ENCODE measurements around the gene MAPK1. TPM values are rescaled to one million over a fixed set of nuclear protein-coding genes. Genes with fewer than 3 reads are reported as not detected.
A peak's percentile ranks its signal among the peaks of the same experiment; 100 is the strongest.
"Not testable (repeated sequence)": the region's sequence is repeated elsewhere in the genome, so short reads cannot be mapped to it uniquely, and the experiment has no call there.

Gene MAPK1
- total and polyA plus RNA-seq, 2 donors (not counting 1 experiment from before 2014, with no cell fraction given): 53.8 to 133 TPM

DNA sequence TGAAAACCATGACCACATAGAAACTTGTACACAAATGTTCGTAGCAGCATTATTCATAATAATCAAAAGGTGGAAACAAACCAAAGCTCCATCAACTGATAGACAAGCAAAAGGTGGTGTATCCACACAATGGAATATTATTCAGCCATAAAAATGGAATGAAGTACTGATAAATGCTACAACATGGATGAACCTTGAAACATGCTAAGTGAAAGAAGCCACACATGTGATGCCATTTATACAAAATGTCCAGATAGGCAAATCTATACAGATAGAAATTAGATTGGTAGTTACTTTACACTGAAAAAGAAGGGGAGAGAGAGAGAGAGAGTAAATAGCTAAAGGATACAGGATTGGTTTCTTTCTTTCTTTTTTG is 27.7 kb downstream of the MAPK1 start:
- no peaks in the 10 kb centered on the region for H4K20me1 ChIP-seq (ENCODE audit: control insufficient read depth, extremely low read depth, insufficient read depth, low read length)
- no peak for DNase-seq (ENCODE audit: low read depth in 2 of 2)
- H3K4me1 ChIP-seq (ENCODE audit: control insufficient read depth, extremely low read depth, insufficient read depth, low read length): peaks cover 8% of the 10 kb centered on the region
- H3K36me3 ChIP-seq (ENCODE audit: control insufficient read depth, insufficient read depth, low read length): no peaks in the 10 kb centered on the region
- H3K9me3 ChIP-seq (ENCODE audit: control insufficient read depth, insufficient read depth, low read depth, low read length): no peaks in the 10 kb centered on the region
- no peak for TF ChIP-seq EZH2 (IDR thresholded peaks at IDR 0.05; ENCODE audit: low read length, missing control alignments)
- TF ChIP-seq, protein P1, sequence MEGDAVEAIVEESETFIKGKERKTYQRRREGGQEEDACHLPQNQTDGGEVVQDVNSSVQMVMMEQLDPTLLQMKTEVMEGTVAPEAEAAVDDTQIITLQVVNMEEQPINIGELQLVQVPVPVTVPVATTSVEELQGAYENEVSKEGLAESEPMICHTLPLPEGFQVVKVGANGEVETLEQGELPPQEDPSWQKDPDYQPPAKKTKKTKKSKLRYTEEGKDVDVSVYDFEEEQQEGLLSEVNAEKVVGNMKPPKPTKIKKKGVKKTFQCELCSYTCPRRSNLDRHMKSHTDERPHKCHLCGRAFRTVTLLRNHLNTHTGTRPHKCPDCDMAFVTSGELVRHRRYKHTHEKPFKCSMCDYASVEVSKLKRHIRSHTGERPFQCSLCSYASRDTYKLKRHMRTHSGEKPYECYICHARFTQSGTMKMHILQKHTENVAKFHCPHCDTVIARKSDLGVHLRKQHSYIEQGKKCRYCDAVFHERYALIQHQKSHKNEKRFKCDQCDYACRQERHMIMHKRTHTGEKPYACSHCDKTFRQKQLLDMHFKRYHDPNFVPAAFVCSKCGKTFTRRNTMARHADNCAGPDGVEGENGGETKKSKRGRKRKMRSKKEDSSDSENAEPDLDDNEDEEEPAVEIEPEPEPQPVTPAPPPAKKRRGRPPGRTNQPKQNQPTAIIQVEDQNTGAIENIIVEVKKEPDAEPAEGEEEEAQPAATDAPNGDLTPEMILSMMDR (conservative IDR thresholded peaks at IDR 0.05 in 1 of 2, IDR thresholded peaks at IDR 0.05 in 1 of 2; ENCODE audit: low read depth in 1 of 2, low read length in 2 of 2): no peak
- H3K9ac ChIP-seq (ENCODE audit: insufficient read depth, low read length): no peak overlapping the region
- peaks cover 75% of the 10 kb centered on the region for H3K79me2 ChIP-seq (ENCODE audit: control insufficient read depth, insufficient read depth, low read length)
- no peak overlapping the region for H3K27ac ChIP-seq (ENCODE audit: insufficient read depth, low read length)
- no peak overlapping the region for H3K4me2 ChIP-seq (ENCODE audit: extremely low read depth, insufficient read depth, low read length)
- no peaks in the 10 kb centered on the region for H3K27me3 ChIP-seq (ENCODE audit: control insufficient read depth, insufficient read depth, low read length)
- no peak overlapping the region for H3K4me3 ChIP-seq (replicated peaks in 1 of 4; ENCODE audit: control extremely low read depth in 1 of 4, insufficient read depth in 1 of 4, low read depth in 3 of 4, low read length in 4 of 4)
- no peak overlapping the region for H2AFZ ChIP-seq (ENCODE audit: low read length)

DNA sequence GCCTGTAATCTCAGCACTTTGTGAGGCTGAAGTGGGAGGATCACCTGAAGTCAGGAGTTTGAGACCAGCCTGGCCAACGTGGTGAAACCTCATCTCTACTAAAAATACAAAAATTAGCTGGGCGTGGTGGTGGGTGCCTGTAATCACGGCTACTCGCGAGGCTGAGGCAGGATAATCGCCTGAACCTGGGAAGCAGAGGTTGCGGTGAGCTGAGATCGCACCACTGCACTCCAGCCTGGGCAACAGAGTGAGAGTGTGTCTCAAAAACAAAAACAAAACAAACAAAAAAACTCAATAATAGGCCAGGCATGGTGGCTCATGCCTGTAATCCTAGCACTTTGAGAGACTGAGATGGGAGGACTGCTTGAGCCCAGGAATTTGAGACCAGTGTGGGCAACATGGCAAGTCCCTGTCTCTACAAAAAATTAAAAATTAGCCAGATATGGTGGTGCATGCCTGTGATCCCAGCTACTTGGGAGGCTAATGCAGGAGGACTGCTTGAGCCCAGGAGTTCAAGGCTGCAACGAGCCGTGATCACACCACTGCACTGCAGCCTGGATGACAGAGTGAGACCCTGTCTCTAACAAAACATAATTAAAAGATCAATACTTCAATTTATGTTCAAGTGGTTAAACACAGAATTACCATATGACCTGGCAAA is 28.2 kb downstream of the MAPK1 start:
- H3K27ac ChIP-seq (ENCODE audit: insufficient read depth, low read length); H3K4me1 ChIP-seq (ENCODE audit: control insufficient read depth, extremely low read depth, insufficient read depth, low read length); H3K36me3 ChIP-seq (ENCODE audit: control insufficient read depth, insufficient read depth, low read length); H4K20me1 ChIP-seq (ENCODE audit: control insufficient read depth, extremely low read depth, insufficient read depth, low read length); H3K9me3 ChIP-seq (ENCODE audit: control insufficient read depth, insufficient read depth, low read depth, low read length); H3K4me3 ChIP-seq (replicated peaks in 1 of 4; ENCODE audit: control extremely low read depth in 1 of 4, insufficient read depth in 1 of 4, low read depth in 3 of 4, low read length in 4 of 4); H3K9ac ChIP-seq (ENCODE audit: insufficient read depth, low read length); H3K27me3 ChIP-seq (ENCODE audit: control insufficient read depth, insufficient read depth, low read length); DNase-seq (ENCODE audit: low read depth in 2 of 2); H3K4me2 ChIP-seq (ENCODE audit: extremely low read depth, insufficient read depth, low read length); H2AFZ ChIP-seq (ENCODE audit: low read length): not testable (repeated sequence)
- peaks cover 75% of the 10 kb centered on the region for H3K79me2 ChIP-seq (ENCODE audit: control insufficient read depth, insufficient read depth, low read length)

DNA sequence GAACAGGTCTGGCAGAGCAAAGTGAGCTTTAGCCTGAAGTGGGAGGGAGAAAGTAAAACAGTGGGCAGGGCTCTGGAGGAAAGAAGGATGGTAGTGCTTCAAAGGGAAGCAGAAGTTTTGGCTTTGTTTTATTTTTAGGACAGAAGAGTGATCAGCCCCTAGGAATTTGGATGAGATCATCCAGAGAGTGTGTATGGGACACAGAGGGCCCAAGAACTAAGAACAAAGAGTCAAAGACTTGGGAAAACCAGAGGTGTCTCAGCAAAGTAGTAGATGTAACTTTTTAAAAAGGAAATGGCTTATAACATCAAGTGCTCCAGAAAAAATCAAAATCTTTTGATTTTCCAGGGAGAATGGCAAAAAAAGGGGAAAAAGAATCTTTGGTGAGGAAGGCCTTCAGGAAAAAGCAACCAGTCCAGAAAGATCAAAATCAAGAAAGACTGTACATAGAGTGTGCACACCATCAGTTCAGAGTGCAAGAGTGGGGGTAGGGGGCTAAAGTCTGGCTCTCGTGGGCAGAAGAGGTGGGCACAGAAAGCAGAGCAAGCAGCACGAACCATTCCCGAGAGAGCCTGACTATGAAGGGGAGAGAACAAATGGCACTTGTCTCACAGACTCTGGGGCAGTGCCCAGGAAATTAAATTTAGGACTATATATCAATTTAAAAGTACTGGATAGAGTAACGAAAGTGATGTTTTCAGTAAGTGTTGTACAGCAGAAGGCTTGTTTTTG is 30.0 kb downstream of the MAPK1 start:
- H3K9me3 ChIP-seq (ENCODE audit: control insufficient read depth, insufficient read depth, low read depth, low read length): no peaks in the 10 kb centered on the region
- H3K4me3 ChIP-seq (replicated peaks in 1 of 4; ENCODE audit: control extremely low read depth in 1 of 4, insufficient read depth in 1 of 4, low read depth in 3 of 4, low read length in 4 of 4): peak overlapping the region in 1 of 4 experiments; percentile 3
- peaks cover 75% of the 10 kb centered on the region for H3K79me2 ChIP-seq (ENCODE audit: control insufficient read depth, insufficient read depth, low read length)
- H4K20me1 ChIP-seq (ENCODE audit: control insufficient read depth, extremely low read depth, insufficient read depth, low read length): no peaks in the 10 kb centered on the region
- TF ChIP-seq EZH2 (IDR thresholded peaks at IDR 0.05; ENCODE audit: low read length, missing control alignments): no peak
- TF ChIP-seq, protein P1 (conservative IDR thresholded peaks at IDR 0.05 in 1 of 2, IDR thresholded peaks at IDR 0.05 in 1 of 2; ENCODE audit: low read depth in 1 of 2, low read length in 2 of 2): no peak
- peak overlapping the region; percentile 77 for H3K4me2 ChIP-seq (ENCODE audit: extremely low read depth, insufficient read depth, low read length)
- peak; percentile 79 to 95 for DNase-seq (ENCODE audit: low read depth in 2 of 2)
- peaks cover 10% of the 10 kb centered on the region for H3K4me1 ChIP-seq (ENCODE audit: control insufficient read depth, extremely low read depth, insufficient read depth, low read length)
- H3K36me3 ChIP-seq (ENCODE audit: control insufficient read depth, insufficient read depth, low read length): no peaks in the 10 kb centered on the region
- H2AFZ ChIP-seq (ENCODE audit: low read length): no peak overlapping the region
- peak overlapping the region; percentile 5 for H3K9ac ChIP-seq (ENCODE audit: insufficient read depth, low read length)
- peak overlapping the region; percentile 89 for H3K27ac ChIP-seq (ENCODE audit: insufficient read depth, low read length)
- H3K27me3 ChIP-seq (ENCODE audit: control insufficient read depth, insufficient read depth, low read length): no peaks in the 10 kb centered on the region

GRCh38 chr22:21836486-21836885 is 31.0 kb downstream of the MAPK1 start:
- not testable (repeated sequence) for H3K9me3 ChIP-seq (ENCODE audit: control insufficient read depth, insufficient read depth, low read depth, low read length); H3K4me2 ChIP-seq (ENCODE audit: extremely low read depth, insufficient read depth, low read length); H3K27ac ChIP-seq (ENCODE audit: insufficient read depth, low read length); H3K36me3 ChIP-seq (ENCODE audit: control insufficient read depth, insufficient read depth, low read length); H3K4me3 ChIP-seq (replicated peaks in 1 of 4; ENCODE audit: control extremely low read depth in 1 of 4, insufficient read depth in 1 of 4, low read depth in 3 of 4, low read length in 4 of 4); H3K9ac ChIP-seq (ENCODE audit: insufficient read depth, low read length); H2AFZ ChIP-seq (ENCODE audit: low read length); H4K20me1 ChIP-seq (ENCODE audit: control insufficient read depth, extremely low read depth, insufficient read depth, low read length); H3K27me3 ChIP-seq (ENCODE audit: control insufficient read depth, insufficient read depth, low read length); DNase-seq (ENCODE audit: low read depth in 2 of 2)
- peaks cover 79% of the 10 kb centered on the region for H3K79me2 ChIP-seq (ENCODE audit: control insufficient read depth, insufficient read depth, low read length)
- peaks cover 14% of the 10 kb centered on the region for H3K4me1 ChIP-seq (ENCODE audit: control insufficient read depth, extremely low read depth, insufficient read depth, low read length)

All from fibroblast of lung (primary cell).